Endothelial cell of umbilical vein (primary cell): ENCODE results near the gene LATS2. TPM values are rescaled to one million over a fixed set of nuclear protein-coding genes. Genes with fewer than 3 reads are reported as not detected.

Experiments used
- BruUV-seq: library from RNA; stranded (reverse); fragments of 400-500 nt; replicated peaks from 2 replicates; lab custom pipeline; 2021; lab: Mats Ljungman, UMichigan
- CTCF ChIA-PET: fragments of 300-600, 350-600 bp; sonication (Branson Sonifier 250); formaldehyde crosslinking; loops from one replicate; lab custom pipeline; 2021; ENCODE audit warnings: antibody characterized with exemption, inconsistent platforms; lab: Charles Lee
- POLR2A ChIA-PET: fragments of 300-600, 350-600 bp; sonication (Branson Sonifier 250); formaldehyde crosslinking; loops from one replicate; lab custom pipeline; 2021; ENCODE audit warnings: antibody characterized with exemption, inconsistent platforms; lab: Charles Lee
- DNase-seq: peaks from one replicate; pipeline ENCODE4 v3.0.0-alpha.2; 2011; ENCODE audit warnings: low read depth, low spot score
- FAIRE-seq: peaks from 2 replicates; lab custom pipeline; 2011; peaks lifted over from hg19 to GRCh38; lab: Jason Lieb, UNC
- H2AFZ ChIP-seq: 2 replicates; pipeline ENCODE4 v1.6.0; 2012; ENCODE audit warnings: low read depth, low read length, control low read depth, inconsistent platforms
- H3K27ac ChIP-seq: 2 replicates; pipeline ENCODE4 v1.5.1; 2011; ENCODE audit warnings: low read depth, mild to moderate bottlenecking, control low read depth, low read length, moderate library complexity; ENCODE audit not compliant: insufficient read depth
- H3K27me3 ChIP-seq, 2 experiments: 2 replicates each; pipeline versions ENCODE4 v1.6.0 to v1.6.1; 2011; ENCODE audit warnings: low read length in 2 of 2, mixed read lengths in 1 of 2; ENCODE audit not compliant: control insufficient read depth in 2 of 2, insufficient read depth in 2 of 2
- H3K36me3 ChIP-seq, 2 experiments: 2 replicates in 1 of 2; 3 replicates in 1 of 2; pipeline ENCODE4 v1.5.1; 2011; ENCODE audit warnings: low read length in 2 of 2, mild to moderate bottlenecking in 1 of 2, moderate library complexity in 1 of 2; ENCODE audit not compliant: control insufficient read depth in 2 of 2, insufficient read depth in 2 of 2; ENCODE audit errors: extremely low read depth in 1 of 2
- H3K4me1 ChIP-seq: 3 replicates; pipeline ENCODE4 v1.5.1; 2011; ENCODE audit warnings: mild to moderate bottlenecking, low read length; ENCODE audit not compliant: control insufficient read depth, insufficient read depth; ENCODE audit errors: extremely low read depth
- H3K4me2 ChIP-seq: 2 replicates; pipeline ENCODE4 v1.6.1; 2011; ENCODE audit warnings: low read length, control low read depth, mixed read lengths; ENCODE audit not compliant: insufficient read depth
- H3K4me3 ChIP-seq, 3 experiments: fragments of 200-600 bp in 1 of 3; sonication (generic), shearing (Covaris generic) in 1 of 3; replicated peaks in 1 of 3; 2 replicates each; pipeline ENCODE4 v1.5.1; 2011 to 2016; ENCODE audit warnings: control low read depth in 3 of 3, low read length in 3 of 3, mild to moderate bottlenecking in 2 of 3, inconsistent platforms in 1 of 3, low read depth in 1 of 3, moderate library complexity in 1 of 3; ENCODE audit not compliant: insufficient read depth in 1 of 3
- H3K79me2 ChIP-seq: 2 replicates; pipeline ENCODE4 v1.6.0; 2012; ENCODE audit warnings: low read length, inconsistent platforms; ENCODE audit not compliant: control insufficient read depth, insufficient read depth
- H3K9ac ChIP-seq: replicated peaks from 2 replicates; pipeline ENCODE3; 2011; ENCODE audit warnings: low read length, control low read depth; ENCODE audit not compliant: insufficient read depth; ENCODE audit errors: extremely low read depth
- H3K9me1 ChIP-seq: replicated peaks from 3 replicates; pipeline ENCODE4 v1.6.0; 2011; ENCODE audit warnings: mild to moderate bottlenecking, low read length; ENCODE audit not compliant: control insufficient read depth, insufficient read depth; ENCODE audit errors: extremely low read depth
- H3K9me3 ChIP-seq: replicated peaks from 2 replicates; pipeline ENCODE4 v1.5.1; 2012; ENCODE audit warnings: low read length, inconsistent platforms; ENCODE audit not compliant: control insufficient read depth, insufficient read depth
- H4K20me1 ChIP-seq: replicated peaks from 2 replicates; pipeline ENCODE3; 2011; ENCODE audit warnings: mild to moderate bottlenecking, low read length; ENCODE audit not compliant: control insufficient read depth, insufficient read depth; ENCODE audit errors: extremely low read depth
- CTCF ChIP-seq, 2 donors: IDR thresholded peaks; 1 replicate in 1 of 2; 2 replicates in 1 of 2; pipeline ENCODE4 v1.5.1; 2011; ENCODE audit warnings: low read length in 2 of 2, mild to moderate bottlenecking in 2 of 2, moderate library complexity in 2 of 2, control low read depth in 1 of 2, inconsistent platforms in 1 of 2, low read depth in 1 of 2; ENCODE audit not compliant: insufficient read depth in 1 of 2; ENCODE audit errors: extremely low read depth in 1 of 2
- EZH2 ChIP-seq: IDR thresholded peaks from 2 replicates; pipeline ENCODE4 v1.6.1; 2012; ENCODE audit warnings: borderline replicate concordance, low read depth, mild to moderate bottlenecking, moderate library complexity, low read length, inconsistent platforms; ENCODE audit not compliant: severe bottlenecking
- FOS ChIP-seq: IDR thresholded peaks from 2 replicates; pipeline ENCODE4 v1.6.1; 2011; ENCODE audit warnings: mild to moderate bottlenecking, low read length, moderate library complexity, borderline replicate concordance; ENCODE audit not compliant: insufficient read depth
- GATA2 ChIP-seq: IDR thresholded peaks from 2 replicates; pipeline ENCODE4 v1.7.0; 2011; ENCODE audit warnings: low read depth, mild to moderate bottlenecking, moderate library complexity, mixed read lengths, low read length; ENCODE audit not compliant: insufficient read length, insufficient read depth
- JUN ChIP-seq: IDR thresholded peaks from 2 replicates; pipeline ENCODE4 v1.6.1; 2011; ENCODE audit warnings: borderline replicate concordance, low read depth; ENCODE audit not compliant: insufficient read length, insufficient read depth
- MAX ChIP-seq: IDR thresholded peaks from 2 replicates; pipeline ENCODE4 v1.6.1; 2011; ENCODE audit not compliant: insufficient read depth, insufficient read length
- MYC ChIP-seq: IDR thresholded peaks from one replicate; pipeline ENCODE4 v1.6.1; 2011; ENCODE audit warnings: mild to moderate bottlenecking, low read depth, low read length
- POLR2A ChIP-seq: IDR thresholded peaks from 2 replicates; pipeline ENCODE4 v1.6.1; 2012; ENCODE audit warnings: low read depth, mild to moderate bottlenecking, control low read depth, low read length
- POLR2AphosphoS5 ChIP-seq: IDR thresholded peaks from 2 replicates; pipeline ENCODE4 v1.6.1; 2012; ENCODE audit warnings: low read depth, mild to moderate bottlenecking, control low read depth, low read length, moderate library complexity; ENCODE audit not compliant: insufficient read depth
- dilution Hi-C: fragments of 300-500 bp; cut with MboI; formaldehyde crosslinking; loops from one replicate; pipeline ENCODE4 v1.15.0; 2019; ENCODE audit warnings: low sequenced_read_pairs; ENCODE audit not compliant: extremely low pct_ligation_motif_present
- intact Hi-C: fragments of 100-400 bp; cut with micrococcal nuclease; formaldehyde crosslinking; loops from one replicate; pipeline ENCODE4 v1.10.0; 2022
- polyA plus RNA-seq, 4 experiments: library from polyadenylated mRNA; depleted of rRNA in 3 of 4; stranded (reverse) in 3 of 4; unstranded in 1 of 4; fragments of >200 nt; gene quantifications; 2 replicates each; pipeline versions ENCODE4 v1.2.1 to v1.2.3, GENCODE V29; 2011 to 2012; ENCODE audit warnings: missing spikeins in 1 of 4
- total RNA-seq: library from RNA; stranded (reverse); gene quantifications from 2 replicates; pipeline ENCODE4 v1.2.3, GENCODE V29; 2021

Gene LATS2
- total and polyA plus RNA-seq, 2 donors (not counting 3 experiments of a cell fraction or from before 2014, with no cell fraction given), result 33.5 to 67.6 TPM

DNA sequence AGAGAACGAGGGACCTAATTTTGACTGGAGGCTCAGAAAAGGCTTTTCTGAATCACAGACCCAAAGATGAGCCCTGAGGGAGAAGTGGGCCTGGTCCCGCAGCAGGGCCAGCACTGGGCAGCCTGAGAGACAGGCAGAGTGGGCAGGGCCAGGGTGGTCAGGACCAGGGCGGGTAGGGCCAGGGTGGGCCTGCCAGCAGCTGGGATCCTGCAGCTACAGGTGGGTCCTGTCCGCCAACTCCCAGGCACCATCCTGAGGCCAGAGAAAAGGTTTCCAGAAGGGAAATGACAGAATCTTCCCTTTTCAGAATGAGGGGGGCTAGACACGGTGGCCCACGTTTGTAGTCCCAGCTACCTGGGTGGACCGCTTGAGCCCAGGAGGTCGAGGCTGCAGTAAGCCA, 23.7 kb downstream of the LATS2 start:
- intact Hi-C loops (loop anchor here (2.0 to 5.0 kb wide), 2 partner anchors 139 to 440 kb away; partner anchors contain the start of genes MRPL57 and SKA3), dilution Hi-C loops (no loop called here)
- no TSS peak for BruUV-seq
- ChIA-PET CTCF (no interaction called here), POLR2A (no interaction called here)
- no peak overlapping the region for H3K9ac ChIP-seq
- no peak overlapping the region for H2AFZ ChIP-seq
- H3K4me1 ChIP-seq, result peaks cover 85% of the 10 kb centered on the region
- no peaks in the 10 kb centered on the region for H3K9me3 ChIP-seq
- no peaks in the 10 kb centered on the region for H3K27me3 ChIP-seq
- H3K36me3 ChIP-seq, result peaks cover 2 to 7% of the 10 kb centered on the region in 2 experiments
- peaks cover 3% of the 10 kb centered on the region for H4K20me1 ChIP-seq
- no peak overlapping the region for H3K4me3 ChIP-seq
- H3K27ac ChIP-seq, result peak overlapping the region; percentile 80
- peaks cover 91% of the 10 kb centered on the region for H3K79me2 ChIP-seq
- DNase-seq (no peak), FAIRE-seq (no peak)
- H3K4me2 ChIP-seq, result no peak overlapping the region
- no peak for TF ChIP-seq GATA2
- no peak for TF ChIP-seq EZH2
- TF ChIP-seq POLR2A, result no peak
- TF ChIP-seq JUN, result no peak
- TF ChIP-seq MYC, result no peak
- no peak for TF ChIP-seq FOS
- TF ChIP-seq CTCF (IDR thresholded peaks at IDR 0.05; ENCODE audit: extremely low read depth in 1 of 2, insufficient read depth in 1 of 2, low read depth in 1 of 2, low read length in 2 of 2), result no peak
- TF ChIP-seq POLR2AphosphoS5, result no peak
- no peak for TF ChIP-seq MAX
- no peaks in the 10 kb centered on the region for H3K9me1 ChIP-seq
